HG02623 (cell line): Measurements from ENCODE around the gene PLXDC1.
"Not testable (repeated sequence)": the region's sequence is repeated elsewhere in the genome, so short reads cannot be mapped to it uniquely, and the experiment has no call there.

Experiments
- ATAC-seq: cut with Tn5 transposase; IDR thresholded peaks from one replicate; pipeline ENCODE4 v1.9.1; 2021; ENCODE audit warnings: moderate library complexity; ENCODE audit not compliant: unreplicated experiment

PLXDC1 gene

DNA sequence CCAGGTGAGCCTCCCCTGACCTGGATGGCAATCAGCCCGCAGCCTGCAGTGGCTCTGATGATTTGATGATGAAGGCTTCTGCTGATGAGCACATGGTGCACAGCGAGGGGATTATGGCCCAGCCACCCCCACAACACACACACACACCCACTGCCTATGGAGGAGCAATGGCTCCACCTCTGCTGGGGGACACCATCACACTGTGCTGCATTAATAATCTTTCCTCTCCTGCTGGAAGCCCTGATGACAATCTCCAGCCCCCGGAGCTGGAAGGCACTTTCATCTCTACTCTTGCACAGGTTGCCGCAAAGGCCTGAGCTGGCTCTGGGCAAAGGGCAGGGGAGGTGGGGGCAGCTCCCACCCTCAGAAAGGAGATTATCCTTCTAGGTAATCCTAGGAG is 79.9 kb downstream of the PLXDC1 start:
- no peak for ATAC-seq

DNA sequence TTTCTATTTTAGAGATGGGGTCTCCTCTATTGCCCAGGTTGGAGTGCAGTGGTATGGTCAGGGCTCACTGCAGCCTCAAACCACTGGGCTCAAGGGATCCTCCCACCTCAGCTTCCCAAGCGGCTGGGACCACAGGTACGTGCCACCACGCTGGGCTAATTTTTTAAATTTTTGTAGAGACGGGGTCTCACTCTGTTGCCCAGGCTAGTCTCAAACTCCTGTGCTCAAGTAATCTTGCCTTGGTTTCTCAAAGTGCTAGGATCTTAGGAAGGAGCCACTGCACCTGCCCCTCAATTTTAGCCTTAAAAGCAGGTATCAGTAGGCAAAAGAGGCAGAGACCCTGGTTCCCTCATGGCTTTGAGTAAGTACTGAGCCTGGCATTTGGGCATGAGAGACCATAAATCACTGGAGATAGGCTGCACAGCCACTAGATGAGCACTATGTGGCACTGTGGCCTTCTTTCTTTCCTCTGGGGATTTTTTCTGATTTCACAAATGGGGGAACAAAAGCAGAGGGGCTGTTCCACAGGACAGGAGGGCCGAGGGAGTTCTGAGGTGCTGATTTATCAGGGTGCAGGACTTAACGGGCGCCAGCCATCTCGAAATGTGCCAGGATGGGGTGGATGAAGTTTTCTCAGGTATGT is 82.2 kb downstream of the PLXDC1 start:
- no peak for ATAC-seq

DNA sequence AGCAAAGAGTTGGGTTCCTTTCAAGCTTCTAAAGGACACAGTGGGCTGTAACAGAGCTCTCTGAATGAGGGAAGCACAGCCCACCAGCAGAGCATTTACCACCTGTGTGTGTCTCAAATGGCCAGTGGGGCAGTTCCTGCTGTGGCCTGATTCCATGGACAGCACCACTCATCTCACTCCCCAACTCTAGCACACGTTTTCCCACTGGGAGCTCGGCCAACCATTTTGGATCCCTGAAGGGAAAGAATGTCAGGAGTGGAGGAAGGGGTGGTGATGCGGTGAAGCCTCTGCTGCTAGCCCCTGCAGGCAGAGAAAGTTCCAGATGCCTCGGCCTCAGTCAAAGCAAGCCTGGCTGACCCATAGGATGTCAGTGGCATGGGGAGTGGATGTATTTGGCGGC is 86.6 kb downstream of the PLXDC1 start:
- ATAC-seq, result no peak

DNA sequence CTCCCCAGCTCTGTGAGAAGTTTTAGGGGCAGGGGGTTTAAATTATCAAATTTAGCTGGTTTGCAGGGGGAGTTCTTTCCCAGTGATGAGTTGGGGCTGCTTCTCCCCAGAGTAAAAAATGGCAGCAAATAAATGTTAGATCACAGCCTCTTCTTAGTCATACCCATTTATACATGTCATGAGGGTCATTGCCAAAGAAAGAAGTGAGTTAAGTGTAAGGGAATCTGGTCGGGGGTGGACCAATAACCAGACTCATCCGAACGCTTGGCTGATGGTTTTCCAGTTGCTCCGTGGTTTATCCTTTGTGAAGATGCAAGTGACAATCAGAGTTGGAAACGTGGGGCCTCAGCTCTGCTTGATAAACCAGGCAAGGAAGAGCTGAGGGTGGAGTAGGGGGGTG is 87.1 kb downstream of the PLXDC1 start:
- ATAC-seq, result no peak

DNA sequence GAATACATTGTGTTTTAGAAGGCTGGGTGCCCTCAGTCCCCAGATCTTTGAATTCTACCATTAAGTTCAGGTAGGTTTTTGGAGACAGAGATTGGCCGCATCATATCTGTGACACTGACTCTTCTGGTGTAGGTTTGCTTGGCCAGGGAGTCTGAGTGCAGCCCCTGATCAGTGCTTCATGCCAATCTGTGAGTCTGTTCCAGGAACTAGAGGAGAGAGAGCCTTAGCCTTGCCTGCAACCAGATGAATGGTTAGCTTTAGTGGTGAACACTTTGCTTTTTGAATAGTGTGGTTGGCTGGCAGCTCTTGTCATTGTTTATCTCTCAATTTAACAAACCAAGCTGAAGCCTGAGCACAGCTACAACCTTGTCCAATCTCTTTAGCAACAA is 87.8 kb downstream of the PLXDC1 start:
- no peak for ATAC-seq

DNA sequence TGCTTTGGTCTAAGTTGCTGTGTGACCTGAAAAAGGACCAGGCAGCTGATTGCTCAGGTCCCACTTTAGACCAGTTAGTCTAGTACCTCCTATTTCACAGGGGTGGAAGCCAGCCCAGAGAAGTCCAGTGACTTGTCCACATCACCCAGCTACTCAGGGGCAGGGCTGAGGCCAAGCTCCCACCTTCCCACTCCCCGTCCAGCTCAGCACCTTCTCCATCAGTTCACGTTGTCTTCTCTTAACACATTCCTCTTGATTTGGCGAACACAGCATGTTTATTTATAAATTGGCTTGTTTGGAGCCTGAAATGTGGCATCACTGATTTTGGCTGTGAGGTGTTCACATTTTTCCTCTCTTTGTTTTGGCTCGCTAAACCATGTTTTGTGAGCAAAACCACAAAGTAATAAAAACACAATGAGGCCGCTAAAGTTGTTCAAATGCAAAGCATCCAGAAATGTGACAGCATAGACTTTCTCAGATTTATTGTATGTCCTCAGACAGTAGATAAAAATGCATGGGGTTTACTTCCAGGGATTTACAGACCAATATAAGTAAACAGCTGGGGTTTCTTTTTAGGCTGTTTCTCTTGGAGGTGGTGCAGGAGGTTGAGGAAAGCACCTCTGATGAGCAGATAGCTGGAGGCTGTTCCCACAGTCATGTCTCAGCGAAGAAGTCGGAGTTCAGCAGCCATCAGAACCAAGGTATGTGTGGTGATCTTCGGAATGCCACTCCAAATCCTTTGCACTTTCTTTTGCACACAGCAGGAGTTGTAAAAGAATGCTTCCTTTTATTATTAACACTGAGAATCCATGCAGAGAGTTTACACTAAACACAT is 88.4 kb downstream of the PLXDC1 start:
- ATAC-seq, result no peak

DNA sequence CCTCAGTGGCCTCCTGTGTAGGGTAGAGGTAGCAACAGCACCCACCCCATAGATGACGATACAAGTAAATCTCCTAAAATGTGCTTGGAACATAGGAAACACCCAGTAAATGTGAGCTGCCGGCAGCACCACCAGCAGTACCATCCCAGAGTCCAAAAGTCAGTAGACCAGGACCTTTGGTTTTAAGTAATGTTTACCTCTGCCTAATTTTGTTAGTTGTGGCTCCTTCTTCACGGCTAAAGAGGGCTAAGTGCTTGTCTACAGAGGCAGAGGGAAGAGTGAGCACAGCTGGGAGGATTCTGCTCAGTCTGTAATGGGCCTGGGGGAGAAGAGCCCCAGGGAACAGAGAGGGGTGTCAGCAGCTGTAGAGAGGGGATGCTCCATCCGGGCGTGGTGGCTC is 92.9 kb downstream of the PLXDC1 start:
- ATAC-seq, result no peak

DNA sequence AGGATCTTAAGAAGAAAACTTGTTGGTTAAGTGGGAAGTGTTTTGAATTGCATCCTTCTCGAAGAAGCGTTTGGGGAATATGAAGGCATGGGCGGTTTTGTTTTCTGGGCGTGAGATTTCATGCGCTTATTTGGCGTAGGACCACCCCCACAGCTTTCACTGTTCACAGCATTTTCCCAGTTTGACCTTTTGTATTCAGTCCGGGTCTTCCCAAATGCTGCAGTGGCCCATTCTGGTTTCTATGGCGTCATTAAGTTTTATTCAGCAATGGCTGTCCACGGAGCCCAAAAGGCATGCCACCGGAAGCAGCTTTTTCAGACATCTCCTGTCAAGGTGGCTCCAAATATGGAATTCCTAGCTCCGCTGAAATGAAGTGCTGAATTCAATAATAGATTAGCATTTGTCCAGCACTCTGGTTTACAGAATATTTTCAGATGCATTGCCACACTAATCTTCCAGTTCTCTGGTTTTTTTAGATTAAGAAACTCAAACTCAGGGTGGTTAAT is 93.7 kb downstream of the PLXDC1 start:
- ATAC-seq, result no peak

DNA sequence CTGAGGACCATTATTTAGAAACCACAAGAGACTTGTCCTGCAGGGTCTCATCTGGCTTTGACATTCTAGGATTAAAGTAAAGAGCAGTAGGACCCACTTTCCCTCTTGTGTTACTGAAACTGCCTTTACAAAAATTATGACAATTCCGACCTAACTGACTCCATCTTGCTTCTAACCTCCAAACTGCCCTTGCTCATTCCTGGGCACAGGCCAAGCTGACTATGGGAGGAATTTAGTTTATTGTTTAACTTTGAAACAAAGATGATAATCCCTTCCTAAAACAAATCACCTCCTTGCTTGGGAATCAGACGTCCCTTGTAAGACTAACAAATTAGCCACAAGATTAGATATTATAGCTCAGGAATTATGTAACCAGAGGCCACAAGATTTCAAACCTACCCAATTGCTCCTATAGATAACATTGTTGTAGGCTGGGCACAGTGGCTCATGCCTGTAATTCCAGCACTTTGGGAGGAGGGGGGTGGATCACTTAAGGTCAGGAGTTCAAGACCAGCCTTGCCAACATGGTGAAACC is 97.3 kb downstream of the PLXDC1 start:
- ATAC-seq, result no peak

DNA sequence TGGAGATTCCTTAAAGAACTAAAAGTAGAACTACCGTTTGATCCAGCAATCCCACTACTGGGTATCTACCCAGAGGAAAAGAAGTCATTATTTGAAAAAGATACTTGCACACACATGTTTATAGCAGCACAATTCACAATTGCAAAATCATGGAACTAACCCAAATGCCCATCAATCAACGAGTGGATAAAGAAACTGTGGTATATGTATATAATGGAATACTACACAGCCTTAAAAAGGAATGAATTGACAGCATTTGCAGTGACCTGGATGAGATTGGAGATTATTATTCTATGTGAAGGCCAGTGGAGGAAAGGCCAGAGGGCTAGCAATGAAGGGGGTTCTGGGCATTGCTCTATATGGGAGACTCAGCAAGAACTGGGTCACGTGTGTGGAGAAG is 99.0 kb downstream of the PLXDC1 start:
- ATAC-seq, result not testable (repeated sequence)

DNA sequence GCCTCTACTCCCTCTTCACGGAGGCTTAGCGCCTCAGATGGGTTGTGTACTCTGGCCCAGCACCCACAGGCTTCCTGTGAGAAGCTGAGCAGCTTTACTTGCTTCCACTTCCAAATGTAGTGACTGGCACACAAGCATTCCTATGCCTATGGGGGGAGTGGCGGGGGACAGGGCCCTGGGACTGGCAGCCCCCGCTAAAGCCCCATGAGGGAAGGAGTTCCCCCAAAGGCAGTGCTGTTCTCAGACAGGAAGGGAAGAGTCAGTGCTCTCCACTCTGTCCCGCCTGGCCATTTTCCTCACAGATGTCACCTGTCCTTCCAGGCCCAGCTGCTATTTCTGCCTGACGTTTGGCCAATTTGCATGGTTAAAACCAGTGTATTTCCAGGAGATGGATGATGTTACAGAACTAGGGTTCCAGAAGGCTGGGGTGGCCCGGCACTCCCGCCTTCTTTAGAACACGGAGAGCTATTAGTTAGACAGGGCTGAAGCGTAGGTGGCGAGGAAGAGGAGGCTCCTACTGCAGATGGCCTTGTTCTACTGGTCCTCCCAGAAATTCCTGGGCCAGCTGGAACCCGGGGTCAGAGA is 100.3 kb downstream of the PLXDC1 start:
- no peak for ATAC-seq

DNA sequence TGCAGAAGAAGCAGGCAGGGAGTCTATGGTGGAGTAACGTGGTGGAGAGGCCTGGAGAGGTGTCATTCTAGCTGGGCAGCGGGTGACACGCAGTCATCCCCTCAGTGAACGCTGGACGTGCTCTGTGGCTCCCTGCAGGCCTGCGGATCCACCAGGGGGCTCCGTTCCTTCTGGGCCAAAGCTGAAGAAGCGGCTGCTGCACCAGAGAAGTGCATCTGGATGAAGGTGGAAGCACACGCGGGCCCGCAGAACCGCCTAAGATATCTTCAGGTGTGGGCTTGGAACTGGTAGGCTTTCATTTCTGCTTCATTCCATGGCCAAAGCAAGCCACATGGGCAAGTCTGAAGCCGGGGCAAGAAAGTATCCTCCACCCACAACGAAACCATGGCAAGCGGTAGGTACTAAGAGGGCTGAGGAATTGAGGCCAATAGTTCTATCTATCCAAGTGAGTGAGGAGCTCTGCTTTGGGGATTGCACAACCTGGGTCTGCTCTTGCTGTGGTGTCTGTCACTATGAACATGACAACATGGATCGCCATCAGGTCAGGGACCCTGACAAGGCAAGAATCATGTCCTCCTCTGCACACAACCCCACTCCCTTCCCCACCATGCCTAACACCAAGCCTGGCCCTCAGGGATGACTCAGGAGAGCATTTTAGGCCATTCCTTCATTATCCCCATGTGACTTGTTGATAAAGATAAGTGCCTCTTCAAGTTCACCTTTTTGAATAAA is 105.3 kb downstream of the PLXDC1 start:
- no peak for ATAC-seq

DNA sequence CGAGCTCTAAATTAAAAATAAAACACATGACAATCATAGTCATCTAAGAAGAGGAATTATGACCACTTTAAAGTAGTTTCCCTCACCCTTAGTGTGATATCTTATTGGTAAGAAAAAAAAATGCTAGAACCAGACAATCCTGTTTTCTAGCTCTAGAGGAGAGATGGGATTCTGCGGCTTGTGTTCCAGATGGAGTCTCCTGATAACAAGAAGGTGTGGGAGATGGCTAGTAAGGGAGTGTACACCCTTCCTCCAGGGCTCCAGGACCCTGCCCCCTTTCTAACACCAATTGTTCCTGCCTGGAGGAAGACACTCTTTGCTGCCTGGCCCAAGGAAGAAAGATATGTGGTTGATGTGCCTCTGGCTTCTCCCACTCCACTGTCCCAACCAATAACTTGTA is 115.4 kb downstream of the PLXDC1 start:
- ATAC-seq, result no peak

DNA sequence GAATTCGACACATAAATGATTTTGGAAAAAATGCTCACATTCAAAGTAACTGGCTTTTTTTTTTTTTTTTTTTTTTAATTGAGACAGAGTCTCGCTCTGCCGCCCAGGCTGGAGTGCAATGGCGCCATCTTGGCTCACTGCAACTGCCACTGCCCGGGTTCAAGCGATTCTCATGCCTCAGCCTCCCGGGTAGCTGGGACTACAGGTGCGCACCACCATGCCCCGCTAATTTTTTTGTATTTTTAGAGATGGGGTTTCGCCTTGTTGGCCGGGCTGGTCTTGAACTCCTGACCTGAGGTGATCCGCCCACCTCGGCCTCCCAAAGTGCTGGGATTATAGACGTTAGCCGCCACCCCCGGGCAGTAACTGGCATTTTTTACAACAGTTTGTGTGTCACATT is 115.9 kb downstream of the PLXDC1 start:
- not testable (repeated sequence) for ATAC-seq

DNA sequence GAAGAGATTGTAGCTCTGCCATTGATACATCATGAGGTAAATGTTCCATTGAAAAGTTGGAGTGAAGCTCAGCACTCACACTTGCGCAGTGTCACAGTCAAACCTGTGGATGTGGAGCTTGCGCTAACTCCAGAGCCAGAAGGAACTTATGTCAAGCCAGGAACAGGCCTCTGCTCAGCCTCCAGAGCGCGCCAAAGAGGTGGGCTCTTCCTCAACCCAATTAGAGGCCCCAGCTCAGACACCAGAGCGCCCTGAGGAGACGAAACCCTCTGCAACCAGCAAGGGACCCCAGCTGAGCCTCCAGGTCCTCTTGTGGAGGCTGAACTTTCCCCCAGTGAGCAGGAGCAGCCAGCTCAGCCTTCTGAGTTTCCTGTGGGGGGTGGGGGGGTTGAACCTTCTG is 122.7 kb downstream of the PLXDC1 start:
- ATAC-seq, result no peak

DNA sequence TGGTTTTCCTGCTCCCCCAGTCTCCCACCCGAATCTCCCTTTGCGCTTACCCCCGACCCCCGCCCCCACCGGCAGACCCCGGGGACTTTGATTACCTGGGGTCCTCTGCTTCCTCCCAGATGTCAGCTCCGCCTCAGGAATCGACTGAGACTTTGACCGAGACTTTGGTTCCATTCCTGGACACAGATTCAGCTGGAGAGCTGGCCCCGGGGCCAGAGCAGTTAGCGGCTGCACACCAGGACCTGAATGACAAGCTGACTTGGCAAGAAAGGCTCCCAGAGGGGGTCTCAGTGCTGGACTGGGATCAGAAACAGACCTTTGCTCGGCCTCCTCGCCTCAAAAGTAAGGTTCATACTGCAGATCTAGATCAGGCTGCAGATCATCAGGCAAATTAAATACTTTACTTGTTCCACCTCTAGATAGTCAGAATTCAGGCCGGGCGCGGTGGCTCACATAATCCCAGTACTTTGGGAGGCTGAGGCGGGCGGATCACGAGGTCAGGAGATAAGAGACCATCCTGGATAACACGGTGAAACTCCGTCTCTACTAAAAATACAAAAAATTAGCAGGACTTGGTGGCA is 123.9 kb downstream of the PLXDC1 start:
- no peak for ATAC-seq

DNA sequence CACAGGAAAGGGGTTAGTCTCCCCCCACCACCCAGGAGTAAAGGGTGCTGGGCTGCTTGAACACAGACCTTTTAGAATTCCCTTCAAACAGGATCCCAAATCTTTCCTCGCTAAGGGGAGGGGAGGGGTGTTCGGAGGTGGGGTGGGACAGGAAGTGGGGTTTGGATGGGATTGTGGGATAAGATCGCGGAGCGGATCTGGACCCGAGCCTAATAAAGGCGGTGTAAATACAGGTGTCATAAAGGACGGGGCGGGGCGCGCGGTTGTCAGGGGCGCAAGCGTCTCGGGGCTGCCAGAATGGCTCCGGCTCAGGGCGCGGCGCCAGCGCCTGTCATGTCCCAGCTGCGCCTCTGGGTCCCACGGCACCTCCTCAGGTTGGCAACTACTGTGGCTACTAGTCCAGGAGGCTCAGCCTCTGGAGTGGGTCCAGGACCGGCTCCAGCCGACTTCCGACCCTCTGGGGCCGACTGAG is 124.4 kb downstream of the PLXDC1 start:
- no peak for ATAC-seq

DNA sequence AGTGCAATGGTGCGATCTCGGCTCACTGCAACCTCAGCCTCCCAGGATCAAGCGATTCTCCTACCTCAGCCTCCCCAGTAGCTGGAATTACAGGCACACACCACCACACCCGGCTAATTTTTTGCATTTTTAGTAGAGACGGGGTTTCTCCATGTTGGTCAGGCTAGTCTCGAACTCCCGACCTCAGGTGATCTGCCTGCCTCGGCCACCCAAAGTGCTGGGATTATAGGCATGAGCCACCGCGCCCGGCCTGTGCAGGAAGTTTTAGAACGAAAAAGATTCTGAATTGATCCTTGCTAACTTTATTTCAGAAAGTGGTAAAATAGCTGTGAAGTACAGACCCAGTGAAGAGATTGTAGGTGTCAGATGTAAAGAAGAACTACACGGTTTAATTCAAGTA is 125.1 kb downstream of the PLXDC1 start:
- not testable (repeated sequence) for ATAC-seq

DNA sequence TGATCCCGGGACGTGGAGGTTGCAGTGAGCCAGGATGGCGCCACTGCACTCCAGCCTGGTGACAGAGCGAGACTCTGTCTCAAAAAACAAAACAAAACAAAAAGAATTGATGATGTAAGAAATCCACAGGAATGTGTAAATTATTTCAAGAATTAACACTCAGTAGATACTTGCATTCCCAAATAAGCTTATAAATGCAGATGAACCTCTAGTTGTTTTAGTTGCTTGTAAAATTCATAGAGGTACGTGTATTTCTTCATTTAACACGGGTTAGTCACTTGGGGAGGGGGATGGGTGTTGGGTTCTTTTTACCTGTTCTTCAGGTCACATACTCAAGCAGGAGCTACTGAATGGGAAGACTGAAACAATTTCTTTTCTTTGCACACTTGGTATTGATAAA is 128.5 kb downstream of the PLXDC1 start:
- no peak for ATAC-seq

DNA sequence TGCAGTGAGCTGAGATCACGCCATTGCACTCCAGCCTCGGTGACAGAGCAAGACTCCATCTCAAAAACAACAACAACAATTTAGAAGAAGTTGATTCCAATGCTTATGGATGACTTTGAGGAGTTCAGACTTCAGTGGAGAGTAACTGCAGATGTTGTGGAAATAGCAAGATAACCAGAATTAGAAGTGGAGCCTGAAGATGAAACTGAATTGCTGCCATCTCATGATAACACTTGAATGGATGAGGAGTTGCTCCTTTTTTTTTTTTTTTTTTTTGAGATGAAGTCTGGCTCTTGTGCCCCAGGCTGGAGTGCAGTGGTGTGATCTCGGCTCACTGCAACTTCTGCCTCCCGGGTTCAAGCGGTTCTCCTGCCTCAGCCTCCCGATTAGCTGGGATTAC is 131.4 kb downstream of the PLXDC1 start:
- not testable (repeated sequence) for ATAC-seq
